GM10248 (cell line): ENCODE data around the gene RGS9.

Experiments used
- CTCF ChIA-PET: fragments of 300-600 bp; sonication (Branson Sonifier 250); formaldehyde crosslinking; extraction: SDS; loops from one replicate; lab custom pipeline; 2021; ENCODE audit warnings: antibody characterized with exemption; lab: Yijun Ruan, JAX
- POLR2A ChIA-PET: fragments of 350-650 bp; sonication (Branson Sonifier 250); formaldehyde crosslinking; extraction: SDS; loops from one replicate; lab custom pipeline; 2020; ENCODE audit warnings: antibody characterized with exemption; lab: Yijun Ruan, JAX
- DNase-seq: peaks from one replicate; pipeline ENCODE4 v3.0.0; 2012; ENCODE audit errors: extremely low spot score
- CTCF ChIP-seq: IDR thresholded peaks from 2 replicates; pipeline ENCODE4 v1.5.1; 2012; ENCODE audit warnings: mild to moderate bottlenecking, low read depth; ENCODE audit errors: extremely low read depth, missing control alignments, control extremely low read depth

Gene RGS9

GRCh38 chr17:65121916-65122806, 15.0 kb upstream of the RGS9 start:
- no peak for DNase-seq
- CTCF ChIA-PET = interaction anchor here (2.0 to 2.1 kb wide), 2 partner anchors 15 to 22 kb away, joined by 10 read pairs; partner anchors contain the start of gene RGS9
- POLR2A ChIA-PET = interaction anchor here (0.7 kb wide), 1 partner anchor 93 kb away, joined by 3 read pairs; no protein-coding TSS in a partner anchor
- no peak for TF ChIP-seq CTCF

GRCh38 chr17:65122836-65123756, 14.1 kb upstream of the RGS9 start:
- no peak for TF ChIP-seq CTCF
- ChIA-PET POLR2A (no interaction called here), CTCF (interaction anchor here (1.1 to 2.1 kb wide), 4 partner anchors 12 to 23 kb away, joined by 3 to 10 read pairs (median 8); partner anchors contain the start of gene RGS9)
- DNase-seq = peak; percentile 87

- TF ChIP-seq CTCF = no peak
- ChIA-PET POLR2A (no interaction called here), CTCF (interaction anchor here (1.1 to 2.1 kb wide), 4 partner anchors 11 to 24 kb away, joined by 3 to 10 read pairs (median 8); partner anchors contain the start of gene RGS9)
- DNase-seq = no peak
Measured at GRCh38 chr17:65123757-65124675, 13.2 kb upstream of the RGS9 start.

GRCh38 chr17:65130832-65131231, 6.3 kb upstream of the RGS9 start:
- CTCF ChIA-PET = interaction anchor here (1.2 to 2.4 kb wide), 4 partner anchors 28 to 47 kb away, joined by 3 to 8 read pairs (median 4); no protein-coding TSS in a partner anchor
- DNase-seq = no peak
- TF ChIP-seq CTCF = no peak
- POLR2A ChIA-PET = no interaction called here

- ChIA-PET POLR2A (no interaction called here), CTCF (interaction anchor here (1.3 to 2.4 kb wide), 3 partner anchors 29 to 32 kb away, joined by 3 to 8 read pairs (median 4); no protein-coding TSS in a partner anchor)
- no peak for DNase-seq
- TF ChIP-seq CTCF = no peak
Measured at GRCh38 chr17:65131240-65131639, 5.9 kb upstream of the RGS9 start.
